Stimulated activated naive CD8-positive, alpha-beta T cell treated with anti-CD3 and anti-CD28 coated beads, Interleukin-15, Interleukin-2, amounts not matched to agents 100 ng/mL and 50 ng/mL, for 24 hours (primary cell): ENCODE measurements around the gene TRPM3.

Experiments
- H3K27ac Mint-ChIP-seq: one replicate; pipeline ENCODE4 v1.8.0; 2021; ENCODE audit warnings: mild to moderate bottlenecking, mixed read lengths
- H3K27me3 Mint-ChIP-seq: one replicate; pipeline ENCODE4 v1.8.0; 2021; ENCODE audit warnings: mixed read lengths
- H3K36me3 Mint-ChIP-seq: one replicate; pipeline ENCODE4 v1.8.0; 2021; ENCODE audit warnings: low read depth, mixed read lengths
- H3K4me1 Mint-ChIP-seq: one replicate; pipeline ENCODE4 v1.8.0; 2021; ENCODE audit warnings: low read depth, mixed read lengths
- H3K4me3 Mint-ChIP-seq: one replicate; pipeline ENCODE4 v1.8.0; 2021; ENCODE audit warnings: mild to moderate bottlenecking, mixed read lengths
- H3K9me3 Mint-ChIP-seq: one replicate; pipeline ENCODE4 v1.8.0; 2021; ENCODE audit warnings: mixed read lengths

Gene TRPM3

GRCh38 chr9:71121275-71122021 is at the start of gene TRPM3:
Gene TRPM3 (minus strand): TSS chr9:71121621. CDS start chr9:71121354, 267 bp downstream.
- Mint-ChIP-seq H3K4me3 (no peak within 1 kb of the TSS), H3K36me3 (no peaks in the 10 kb centered on the region), H3K27me3 (peaks cover 20% of the 10 kb centered on the region), H3K9me3 (no peaks in the 10 kb centered on the region), H3K4me1 (no peaks in the 10 kb centered on the region), H3K27ac (no peak within 1 kb of the TSS)

GRCh38 chr9:71168418-71168817 is 47.0 kb upstream of the TRPM3 start:
- H3K27ac Mint-ChIP-seq = no peak overlapping the region
- H3K27me3 Mint-ChIP-seq = no peaks in the 10 kb centered on the region
- no peaks in the 10 kb centered on the region for H3K36me3 Mint-ChIP-seq
- peaks cover 11% of the 10 kb centered on the region for H3K9me3 Mint-ChIP-seq
- no peaks in the 10 kb centered on the region for H3K4me1 Mint-ChIP-seq
- no peak overlapping the region for H3K4me3 Mint-ChIP-seq

GRCh38 chr9:71162126-71162525 is 40.7 kb upstream of the TRPM3 start:
- Mint-ChIP-seq H3K36me3 (no peaks in the 10 kb centered on the region), H3K4me3 (no peak overlapping the region), H3K9me3 (no peaks in the 10 kb centered on the region), H3K27ac (no peak overlapping the region), H3K4me1 (no peaks in the 10 kb centered on the region), H3K27me3 (peaks cover 3% of the 10 kb centered on the region)

- Mint-ChIP-seq H3K36me3 (no peaks in the 10 kb centered on the region), H3K9me3 (no peaks in the 10 kb centered on the region), H3K4me3 (no peak overlapping the region), H3K27ac (no peak overlapping the region), H3K27me3 (peaks cover 3% of the 10 kb centered on the region), H3K4me1 (no peaks in the 10 kb centered on the region)
Measured at GRCh38 chr9:71157731-71158130, 36.3 kb upstream of the TRPM3 start.

- Mint-ChIP-seq H3K36me3 (no peaks in the 10 kb centered on the region), H3K4me1 (no peaks in the 10 kb centered on the region), H3K27ac (no peak overlapping the region), H3K27me3 (no peaks in the 10 kb centered on the region), H3K9me3 (peaks cover 13% of the 10 kb centered on the region), H3K4me3 (no peak overlapping the region)
Measured at GRCh38 chr9:71147368-71147767, 25.9 kb upstream of the TRPM3 start.

- peaks cover 13% of the 10 kb centered on the region for H3K9me3 Mint-ChIP-seq
- H3K27ac Mint-ChIP-seq = no peak overlapping the region
- no peaks in the 10 kb centered on the region for H3K27me3 Mint-ChIP-seq
- no peak overlapping the region for H3K4me3 Mint-ChIP-seq
- no peaks in the 10 kb centered on the region for H3K4me1 Mint-ChIP-seq
- no peaks in the 10 kb centered on the region for H3K36me3 Mint-ChIP-seq
Measured at GRCh38 chr9:71146511-71146910, 25.1 kb upstream of the TRPM3 start.

- peaks cover 13% of the 10 kb centered on the region for H3K9me3 Mint-ChIP-seq
- H3K4me1 Mint-ChIP-seq = no peaks in the 10 kb centered on the region
- H3K27me3 Mint-ChIP-seq = no peaks in the 10 kb centered on the region
- H3K4me3 Mint-ChIP-seq = no peak overlapping the region
- H3K36me3 Mint-ChIP-seq = no peaks in the 10 kb centered on the region
- H3K27ac Mint-ChIP-seq = no peak overlapping the region
Measured at GRCh38 chr9:71145179-71145578, 23.8 kb upstream of the TRPM3 start.

- H3K36me3 Mint-ChIP-seq = no peaks in the 10 kb centered on the region
- H3K4me3 Mint-ChIP-seq = no peak overlapping the region
Measured at GRCh38 chr9:71144495-71144894, 23.1 kb upstream of the TRPM3 start.

GRCh38 chr9:71136696-71137095 is 15.3 kb upstream of the TRPM3 start:
- no peaks in the 10 kb centered on the region for H3K27me3 Mint-ChIP-seq
- H3K27ac Mint-ChIP-seq = no peak overlapping the region
- H3K4me1 Mint-ChIP-seq = no peaks in the 10 kb centered on the region
- no peaks in the 10 kb centered on the region for H3K36me3 Mint-ChIP-seq
- no peak overlapping the region for H3K4me3 Mint-ChIP-seq
- no peaks in the 10 kb centered on the region for H3K9me3 Mint-ChIP-seq

More at GRCh38 chr9:71144495-71144894, 23.1 kb upstream of the TRPM3 start:
- Mint-ChIP-seq H3K4me1 (no peaks in the 10 kb centered on the region), H3K27ac (no peak overlapping the region), H3K9me3 (peaks cover 13% of the 10 kb centered on the region), H3K27me3 (no peaks in the 10 kb centered on the region)

GRCh38 chr9:71131145-71131544 is 9.7 kb upstream of the TRPM3 start:
- H3K27ac Mint-ChIP-seq = no peak overlapping the region
- H3K9me3 Mint-ChIP-seq = no peaks in the 10 kb centered on the region
- H3K4me3 Mint-ChIP-seq = no peak overlapping the region
- H3K27me3 Mint-ChIP-seq = no peaks in the 10 kb centered on the region
- no peaks in the 10 kb centered on the region for H3K36me3 Mint-ChIP-seq
- no peaks in the 10 kb centered on the region for H3K4me1 Mint-ChIP-seq

- no peak overlapping the region for H3K4me3 Mint-ChIP-seq
- H3K27ac Mint-ChIP-seq = no peak overlapping the region
- no peaks in the 10 kb centered on the region for H3K27me3 Mint-ChIP-seq
Measured at GRCh38 chr9:71130521-71130920, 9.1 kb upstream of the TRPM3 start.

GRCh38 chr9:71128796-71129195 is 7.4 kb upstream of the TRPM3 start:
- Mint-ChIP-seq H3K36me3 (no peaks in the 10 kb centered on the region), H3K27ac (no peak overlapping the region), H3K9me3 (no peaks in the 10 kb centered on the region), H3K4me1 (no peaks in the 10 kb centered on the region), H3K4me3 (no peak overlapping the region), H3K27me3 (no peaks in the 10 kb centered on the region)

More at GRCh38 chr9:71130521-71130920, 9.1 kb upstream of the TRPM3 start:
- no peaks in the 10 kb centered on the region for H3K4me1 Mint-ChIP-seq
- H3K36me3 Mint-ChIP-seq = no peaks in the 10 kb centered on the region
- no peaks in the 10 kb centered on the region for H3K9me3 Mint-ChIP-seq

- Mint-ChIP-seq H3K4me1 (no peaks in the 10 kb centered on the region), H3K9me3 (no peaks in the 10 kb centered on the region), H3K36me3 (no peaks in the 10 kb centered on the region), H3K27me3 (peaks cover 4% of the 10 kb centered on the region), H3K27ac (no peak overlapping the region), H3K4me3 (no peak overlapping the region)
Measured at GRCh38 chr9:71127301-71127700, 5.9 kb upstream of the TRPM3 start.

GRCh38 chr9:71122421-71122820 is 1.0 kb upstream of the TRPM3 start:
- Mint-ChIP-seq H3K27me3 (peaks cover 20% of the 10 kb centered on the region), H3K27ac (no peak overlapping the region), H3K4me3 (no peak overlapping the region), H3K4me1 (no peaks in the 10 kb centered on the region), H3K36me3 (no peaks in the 10 kb centered on the region), H3K9me3 (no peaks in the 10 kb centered on the region)

- Mint-ChIP-seq H3K36me3 (no peaks in the 10 kb centered on the region), H3K4me1 (no peaks in the 10 kb centered on the region), H3K9me3 (no peaks in the 10 kb centered on the region), H3K27me3 (peaks cover 20% of the 10 kb centered on the region), H3K27ac (no peak overlapping the region), H3K4me3 (no peak overlapping the region)
Measured at GRCh38 chr9:71122022-71122275, 528 bp upstream of the TRPM3 start.

GRCh38 chr9:71120501-71121247 is 747 bp downstream of the TRPM3 start:
- Mint-ChIP-seq H3K27ac (no peak overlapping the region), H3K4me1 (no peaks in the 10 kb centered on the region), H3K4me3 (no peak overlapping the region), H3K27me3 (peaks cover 20% of the 10 kb centered on the region), H3K36me3 (no peaks in the 10 kb centered on the region), H3K9me3 (no peaks in the 10 kb centered on the region)
